Colonic mucosa (tissue), 4 donors: ENCODE data around the gene ASB18. TPM values are rescaled to one million over a fixed set of nuclear protein-coding genes. Genes with fewer than 3 reads are reported as not detected.
A peak's percentile ranks its signal among the peaks of the same experiment; 100 is the strongest.

Experiments used
- DNase-seq: peaks from one replicate; pipeline ENCODE4 v3.0.0-alpha.2; 2020
- H3K27ac ChIP-seq: fragments of 200-600 bp; one replicate; pipeline ENCODE4 v1.8.0; 2021
- H3K27me3 ChIP-seq: fragments of 200-600 bp; one replicate; pipeline ENCODE4 v1.8.0; 2021
- H3K36me3 ChIP-seq: fragments of 200-600 bp; one replicate; pipeline ENCODE4 v1.8.0; 2021
- H3K4me1 ChIP-seq: fragments of 200-600 bp; one replicate; pipeline ENCODE4 v1.8.0; 2021; ENCODE audit warnings: mild to moderate bottlenecking
- H3K4me3 ChIP-seq: fragments of 200-600 bp; one replicate; pipeline ENCODE4 v1.8.0; 2021
- H3K9ac ChIP-seq, 2 donors: one replicate each; pipeline ENCODE4 v1.7.0; 2013; ENCODE audit warnings: control low read depth in 2 of 2, low read depth in 2 of 2, low read length in 2 of 2
- H3K9me3 ChIP-seq: fragments of 200-600 bp; one replicate; pipeline ENCODE4 v1.8.0; 2021
- intact Hi-C: fragments of 100-400 bp; cut with DNase I; formaldehyde crosslinking; loops from one replicate; pipeline ENCODE4 v1.14.1; 2022
- total RNA-seq, 2 donors: library from RNA; stranded (reverse); fragmentation: NEBNext Ultra II Directional in 1 of 2; extraction: Animal tissue kit (Norgen Biotek cat#: 25700) in 1 of 2; gene quantifications; one replicate each; pipeline ENCODE4 v1.2.1, GENCODE V29; 2021
- TF ChIP-seq, protein P1 (sequence below): fragments of 200-600 bp; IDR thresholded peaks from one replicate; pipeline ENCODE4 v1.8.0; 2022; ENCODE audit warnings: antibody characterized with exemption, mild to moderate bottlenecking
- donor health status: healthy.
- donor health status: DM: no; HTN: no; CAD: no.
- donor health status: DM: no; HTN: no; CAD: no.

Gene ASB18, protein sequence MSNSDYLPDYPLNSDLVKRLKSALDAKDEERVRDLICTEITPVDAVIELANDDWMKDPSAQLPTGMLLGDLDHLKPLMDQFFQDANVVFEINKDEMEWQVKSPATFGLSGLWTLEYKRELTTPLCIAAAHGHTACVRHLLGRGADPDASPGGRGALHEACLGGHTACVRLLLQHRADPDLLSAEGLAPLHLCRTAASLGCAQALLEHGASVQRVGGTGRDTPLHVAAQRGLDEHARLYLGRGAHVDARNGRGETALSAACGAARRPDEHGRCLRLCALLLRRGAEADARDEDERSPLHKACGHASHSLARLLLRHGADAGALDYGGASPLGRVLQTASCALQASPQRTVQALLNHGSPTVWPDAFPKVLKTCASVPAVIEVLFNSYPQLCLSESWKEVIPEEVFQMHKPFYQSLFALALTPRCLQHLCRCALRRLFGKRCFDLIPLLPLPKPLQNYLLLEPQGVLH
- total RNA-seq, result not detected

DNA sequence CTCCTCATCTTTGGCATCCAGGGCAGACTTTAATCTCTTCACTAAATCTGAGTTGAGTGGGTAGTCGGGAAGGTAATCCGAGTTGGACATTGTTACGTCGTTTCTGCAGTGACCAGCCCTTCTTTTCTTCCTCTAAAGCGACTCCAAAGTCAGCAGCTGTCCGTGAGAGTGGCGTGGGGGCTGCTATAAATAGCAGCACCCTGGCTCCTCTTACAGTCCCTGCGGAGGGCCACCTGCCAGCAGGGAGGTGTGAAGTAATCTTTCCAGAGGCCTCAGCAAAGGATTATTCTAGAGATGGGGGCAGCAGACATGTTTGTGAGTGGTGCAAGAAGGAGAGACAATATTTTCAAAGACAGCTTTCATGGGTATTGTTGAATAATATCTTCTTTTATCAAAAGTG lies at the start of gene ASB18:
ASB18 (minus strand) TSS at position 151 of the 400 bp plus-strand sequence; CDS start at position 90, 61 bp downstream.
- no peak for DNase-seq
- H3K9ac ChIP-seq, result no peak within 1 kb of the TSS
- H3K4me1 ChIP-seq, result no peaks in the 10 kb centered on the region
- intact Hi-C loops, result no loop called here
- no peaks in the 10 kb centered on the region for H3K36me3 ChIP-seq
- H3K9me3 ChIP-seq, result no peaks in the 10 kb centered on the region
- H3K27ac ChIP-seq, result no peak within 1 kb of the TSS
- H3K4me3 ChIP-seq, result no peak within 1 kb of the TSS
- TF ChIP-seq, protein P1, sequence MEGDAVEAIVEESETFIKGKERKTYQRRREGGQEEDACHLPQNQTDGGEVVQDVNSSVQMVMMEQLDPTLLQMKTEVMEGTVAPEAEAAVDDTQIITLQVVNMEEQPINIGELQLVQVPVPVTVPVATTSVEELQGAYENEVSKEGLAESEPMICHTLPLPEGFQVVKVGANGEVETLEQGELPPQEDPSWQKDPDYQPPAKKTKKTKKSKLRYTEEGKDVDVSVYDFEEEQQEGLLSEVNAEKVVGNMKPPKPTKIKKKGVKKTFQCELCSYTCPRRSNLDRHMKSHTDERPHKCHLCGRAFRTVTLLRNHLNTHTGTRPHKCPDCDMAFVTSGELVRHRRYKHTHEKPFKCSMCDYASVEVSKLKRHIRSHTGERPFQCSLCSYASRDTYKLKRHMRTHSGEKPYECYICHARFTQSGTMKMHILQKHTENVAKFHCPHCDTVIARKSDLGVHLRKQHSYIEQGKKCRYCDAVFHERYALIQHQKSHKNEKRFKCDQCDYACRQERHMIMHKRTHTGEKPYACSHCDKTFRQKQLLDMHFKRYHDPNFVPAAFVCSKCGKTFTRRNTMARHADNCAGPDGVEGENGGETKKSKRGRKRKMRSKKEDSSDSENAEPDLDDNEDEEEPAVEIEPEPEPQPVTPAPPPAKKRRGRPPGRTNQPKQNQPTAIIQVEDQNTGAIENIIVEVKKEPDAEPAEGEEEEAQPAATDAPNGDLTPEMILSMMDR, result no peak
- H3K27me3 ChIP-seq, result no peaks in the 10 kb centered on the region

DNA sequence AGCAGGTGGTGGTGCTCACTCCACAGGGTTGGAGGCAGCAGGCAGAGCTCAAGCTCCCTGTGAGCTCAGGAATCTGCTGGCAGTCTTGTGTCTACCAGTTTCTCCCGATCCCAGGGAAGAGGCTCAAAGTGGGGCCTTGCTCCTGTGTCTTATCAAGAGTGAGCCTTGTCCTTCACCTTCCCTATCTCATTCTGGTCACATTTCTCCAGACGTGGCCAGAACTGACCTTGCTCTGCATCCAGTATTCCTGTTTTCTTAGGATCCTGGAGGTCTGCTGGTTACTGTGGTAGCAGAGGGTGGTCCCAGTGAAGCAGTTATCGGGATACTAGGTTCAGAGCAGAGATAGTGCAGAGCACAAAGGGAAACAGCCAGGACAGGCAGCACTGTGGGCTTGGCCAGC lies 47.1 kb upstream of the ASB18 start:
- Histone ChIP-seq H3K9me3 (no peaks in the 10 kb centered on the region), H3K4me3 (no peak overlapping the region), H3K36me3 (no peaks in the 10 kb centered on the region), H3K27me3 (no peaks in the 10 kb centered on the region), H3K9ac (no peak overlapping the region), H3K4me1 (no peaks in the 10 kb centered on the region), H3K27ac (no peak overlapping the region)
- intact Hi-C loops, result no loop called here
- DNase-seq, result no peak
- TF ChIP-seq, protein P1, result no peak

DNA sequence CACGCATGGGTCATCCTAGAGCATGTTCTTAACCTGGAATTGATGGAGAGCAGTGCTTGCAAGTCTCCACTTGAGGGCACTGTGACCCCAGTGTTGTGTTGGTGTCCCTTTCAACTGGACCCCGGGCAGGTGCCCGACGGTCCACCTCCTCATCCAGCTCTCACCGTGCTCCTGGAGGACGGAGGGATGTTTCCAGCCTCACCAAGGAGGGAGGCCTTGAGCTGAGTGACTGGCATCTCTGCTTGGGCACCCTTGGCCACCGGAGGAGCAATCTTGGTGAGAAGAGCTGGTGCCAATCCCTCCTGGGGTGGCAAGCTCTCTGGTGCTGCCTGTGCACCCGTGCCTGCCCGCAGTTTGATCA lies 45.4 kb upstream of the ASB18 start:
- no peaks in the 10 kb centered on the region for H3K9me3 ChIP-seq
- no peaks in the 10 kb centered on the region for H3K36me3 ChIP-seq
- intact Hi-C loops, result no loop called here
- no peak overlapping the region for H3K9ac ChIP-seq
- no peaks in the 10 kb centered on the region for H3K27me3 ChIP-seq
- no peaks in the 10 kb centered on the region for H3K4me1 ChIP-seq
- no peak for DNase-seq
- no peak overlapping the region for H3K27ac ChIP-seq
- H3K4me3 ChIP-seq, result no peak overlapping the region
- TF ChIP-seq, protein P1, result peak; percentile 38

DNA sequence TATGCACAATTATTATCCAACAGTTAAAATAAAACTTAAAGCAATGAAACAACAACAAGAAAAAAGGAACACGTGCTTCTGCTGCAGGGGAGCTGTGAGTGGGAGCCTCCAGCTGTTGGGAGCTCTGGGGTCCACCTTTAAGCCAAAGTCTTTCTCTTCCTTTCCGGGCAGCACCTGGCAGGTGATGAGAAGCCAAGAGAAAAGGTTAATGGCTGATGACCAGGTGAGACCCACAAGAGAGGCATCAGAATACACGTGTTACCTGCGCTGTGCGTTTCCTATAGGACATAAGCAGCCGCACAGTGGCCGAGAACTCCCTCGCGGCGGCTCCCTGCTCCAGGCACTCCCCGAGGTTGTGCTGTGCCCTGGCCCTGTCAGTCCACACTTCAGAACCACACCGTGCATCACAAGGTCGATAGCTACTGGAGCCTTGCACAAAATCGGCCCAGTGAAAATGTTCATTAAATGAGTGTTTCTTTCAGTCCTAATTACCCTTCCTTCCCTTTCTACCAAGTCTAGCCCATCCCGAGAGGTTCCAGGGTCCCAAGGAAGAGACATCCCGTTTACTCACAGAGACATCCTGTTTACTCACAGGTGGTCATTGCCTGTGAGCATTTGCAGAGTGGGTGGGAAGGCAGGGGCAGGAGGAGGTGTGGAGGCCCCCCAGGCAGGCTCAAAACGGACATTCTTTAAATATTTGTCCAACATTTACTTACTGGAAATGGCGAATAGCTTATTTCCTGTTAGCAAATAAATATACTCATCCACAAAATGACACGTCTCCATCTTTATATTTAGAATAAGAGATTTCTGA lies 44.9 kb upstream of the ASB18 start:
- intact Hi-C loops, result no loop called here
- H3K4me1 ChIP-seq, result no peaks in the 10 kb centered on the region
- H3K9me3 ChIP-seq, result no peaks in the 10 kb centered on the region
- no peak for DNase-seq
- H3K4me3 ChIP-seq, result no peak overlapping the region
- no peaks in the 10 kb centered on the region for H3K36me3 ChIP-seq
- H3K27ac ChIP-seq, result no peak overlapping the region
- H3K27me3 ChIP-seq, result no peaks in the 10 kb centered on the region
- no peak overlapping the region for H3K9ac ChIP-seq
- TF ChIP-seq, protein P1, result no peak

DNA sequence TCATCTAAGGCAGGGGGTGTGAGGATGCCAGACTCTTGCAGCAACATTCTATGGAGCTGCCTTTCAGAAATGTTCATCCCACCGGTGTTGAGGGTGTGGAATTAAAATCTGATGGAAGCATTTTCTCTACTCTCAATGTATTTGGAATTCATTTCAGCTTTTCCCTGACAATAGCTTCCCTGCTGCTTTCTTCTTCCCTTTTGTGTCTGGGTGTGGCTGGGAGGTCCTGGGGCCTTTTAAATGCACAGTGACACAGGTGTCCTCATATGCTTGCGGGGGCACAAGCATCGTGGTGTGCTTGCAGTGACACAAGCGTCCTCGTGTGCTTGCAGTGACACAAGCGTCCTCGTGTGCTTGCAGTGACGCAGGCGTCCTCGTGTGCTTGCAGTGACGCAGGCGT lies 43.4 kb upstream of the ASB18 start:
- intact Hi-C loops, result no loop called here
- DNase-seq, result no peak

More for the DNA sequence above, 43.4 kb upstream of the ASB18 start:
- no peaks in the 10 kb centered on the region for H3K27me3 ChIP-seq
- TF ChIP-seq, protein P1, result no peak
- no peak overlapping the region for H3K27ac ChIP-seq
- no peaks in the 10 kb centered on the region for H3K36me3 ChIP-seq
- H3K4me3 ChIP-seq, result no peak overlapping the region
- no peaks in the 10 kb centered on the region for H3K4me1 ChIP-seq
- H3K9me3 ChIP-seq, result no peaks in the 10 kb centered on the region
- H3K9ac ChIP-seq, result no peak overlapping the region
